ENCODE measurements around the gene LDLRAD4.

GRCh38 chr18:13616525-13617035 is 398.0 kb downstream of the LDLRAD4 start:
- no peak for TF ChIP-seq GATA2 (IDR thresholded peaks at IDR 0.05; ENCODE audit: low read depth, low read length)
- no peak for TF ChIP-seq GATA3 (IDR thresholded peaks at IDR 0.05; ENCODE audit: low read depth, low read length)
